ENCODE measurements around the gene CFAP20DC.

Gene CFAP20DC

DNA sequence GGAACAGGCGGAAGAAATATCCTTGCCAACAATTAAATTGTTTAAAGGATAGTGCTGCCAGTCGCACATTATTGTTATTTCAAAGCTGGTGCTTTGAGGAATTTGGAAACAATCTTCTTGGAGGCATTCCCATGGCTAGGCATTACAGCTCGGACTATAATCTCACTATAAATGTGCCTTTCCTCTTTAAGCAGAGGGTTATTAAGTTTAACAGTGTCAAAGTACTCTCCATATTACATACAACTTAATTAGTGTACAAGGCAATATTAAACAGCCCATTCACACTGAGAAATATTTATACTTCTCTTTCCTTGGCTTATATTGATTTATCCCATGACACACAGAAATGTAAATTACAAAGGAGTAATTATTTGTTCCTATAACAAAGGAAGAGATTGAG lies 329.3 kb downstream of the CFAP20DC start:
- no peak overlapping the region for H2AFZ ChIP-seq (ENCODE audit: low read length)
- H3K4me3 ChIP-seq (ENCODE audit: low read length) = no peak overlapping the region
- no peak for DNase-seq
- H3K36me3 ChIP-seq (replicated peaks; ENCODE audit: insufficient read depth, low read length) = no peaks in the 10 kb centered on the region
- H4K20me1 ChIP-seq (ENCODE audit: insufficient read depth, low read length) = no peaks in the 10 kb centered on the region
- H3K27ac ChIP-seq (ENCODE audit: low read length) = no peak overlapping the region
- H3K4me2 ChIP-seq (ENCODE audit: low read depth, low read length) = no peak overlapping the region
- no peaks in the 10 kb centered on the region for H3K9me3 ChIP-seq (replicated peaks; ENCODE audit: insufficient read depth, low read length)
- H3F3A ChIP-seq (ENCODE audit: insufficient read depth, low read length) = no peaks in the 10 kb centered on the region
- H3K9ac ChIP-seq (ENCODE audit: low read length) = no peak overlapping the region
- no peaks in the 10 kb centered on the region for H3K4me1 ChIP-seq (ENCODE audit: low read length)
- H3K9me2 ChIP-seq (replicated peaks; ENCODE audit: insufficient read depth, low read length) = no peaks in the 10 kb centered on the region
- no peaks in the 10 kb centered on the region for H3K79me2 ChIP-seq (ENCODE audit: low read length)
- no peaks in the 10 kb centered on the region for H3K27me3 ChIP-seq (replicated peaks; ENCODE audit: insufficient read depth, low read length)
- TF ChIP-seq EZH2phosphoT487 (IDR thresholded peaks at IDR 0.05; ENCODE audit: low read length) (no peak), EZH2 (optimal IDR thresholded peaks at IDR 0.05; ENCODE audit: low read depth, low read length) (no peak)
- TF ChIP-seq, protein P1, sequence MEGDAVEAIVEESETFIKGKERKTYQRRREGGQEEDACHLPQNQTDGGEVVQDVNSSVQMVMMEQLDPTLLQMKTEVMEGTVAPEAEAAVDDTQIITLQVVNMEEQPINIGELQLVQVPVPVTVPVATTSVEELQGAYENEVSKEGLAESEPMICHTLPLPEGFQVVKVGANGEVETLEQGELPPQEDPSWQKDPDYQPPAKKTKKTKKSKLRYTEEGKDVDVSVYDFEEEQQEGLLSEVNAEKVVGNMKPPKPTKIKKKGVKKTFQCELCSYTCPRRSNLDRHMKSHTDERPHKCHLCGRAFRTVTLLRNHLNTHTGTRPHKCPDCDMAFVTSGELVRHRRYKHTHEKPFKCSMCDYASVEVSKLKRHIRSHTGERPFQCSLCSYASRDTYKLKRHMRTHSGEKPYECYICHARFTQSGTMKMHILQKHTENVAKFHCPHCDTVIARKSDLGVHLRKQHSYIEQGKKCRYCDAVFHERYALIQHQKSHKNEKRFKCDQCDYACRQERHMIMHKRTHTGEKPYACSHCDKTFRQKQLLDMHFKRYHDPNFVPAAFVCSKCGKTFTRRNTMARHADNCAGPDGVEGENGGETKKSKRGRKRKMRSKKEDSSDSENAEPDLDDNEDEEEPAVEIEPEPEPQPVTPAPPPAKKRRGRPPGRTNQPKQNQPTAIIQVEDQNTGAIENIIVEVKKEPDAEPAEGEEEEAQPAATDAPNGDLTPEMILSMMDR (IDR thresholded peaks at IDR 0.05; ENCODE audit: low read length) = no peak

DNA sequence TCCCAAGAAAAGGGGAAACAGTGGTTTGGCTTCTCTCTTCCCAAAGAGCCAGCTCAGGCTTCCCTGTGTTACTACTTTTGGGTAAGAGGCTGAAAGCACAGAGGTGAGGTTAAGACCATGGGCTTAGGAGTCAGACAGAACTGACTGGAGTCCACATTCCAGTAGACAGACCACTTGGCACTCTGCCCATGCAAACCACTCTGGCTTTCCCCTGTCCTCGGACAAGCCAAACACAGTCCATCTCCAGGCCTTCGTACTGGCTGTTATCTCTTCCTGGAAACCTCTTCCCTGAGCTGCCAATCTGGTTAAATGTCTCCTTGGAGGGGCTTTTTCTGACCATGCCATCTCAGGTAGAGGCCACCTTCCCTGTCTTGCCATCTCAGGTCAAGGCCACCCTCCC lies 330.1 kb downstream of the CFAP20DC start:
- H3K27me3 ChIP-seq (replicated peaks; ENCODE audit: insufficient read depth, low read length) = no peaks in the 10 kb centered on the region
- no peaks in the 10 kb centered on the region for H3K9me3 ChIP-seq (replicated peaks; ENCODE audit: insufficient read depth, low read length)
- H3K27ac ChIP-seq (ENCODE audit: low read length) = no peak overlapping the region
- DNase-seq = no peak
- no peaks in the 10 kb centered on the region for H3F3A ChIP-seq (ENCODE audit: insufficient read depth, low read length)
- no peak overlapping the region for H3K4me2 ChIP-seq (ENCODE audit: low read depth, low read length)
- no peaks in the 10 kb centered on the region for H3K79me2 ChIP-seq (ENCODE audit: low read length)
- TF ChIP-seq EZH2 (optimal IDR thresholded peaks at IDR 0.05; ENCODE audit: low read depth, low read length) (no peak), EZH2phosphoT487 (IDR thresholded peaks at IDR 0.05; ENCODE audit: low read length) (no peak)
- TF ChIP-seq, protein P1 (IDR thresholded peaks at IDR 0.05; ENCODE audit: low read length) = no peak
- no peaks in the 10 kb centered on the region for H4K20me1 ChIP-seq (ENCODE audit: insufficient read depth, low read length)
- no peaks in the 10 kb centered on the region for H3K4me1 ChIP-seq (ENCODE audit: low read length)
- no peak overlapping the region for H3K9ac ChIP-seq (ENCODE audit: low read length)
- H3K9me2 ChIP-seq (replicated peaks; ENCODE audit: insufficient read depth, low read length) = no peaks in the 10 kb centered on the region
- H3K4me3 ChIP-seq (ENCODE audit: low read length) = no peak overlapping the region
- H3K36me3 ChIP-seq (replicated peaks; ENCODE audit: insufficient read depth, low read length) = no peaks in the 10 kb centered on the region
- no peak overlapping the region for H2AFZ ChIP-seq (ENCODE audit: low read length)

DNA sequence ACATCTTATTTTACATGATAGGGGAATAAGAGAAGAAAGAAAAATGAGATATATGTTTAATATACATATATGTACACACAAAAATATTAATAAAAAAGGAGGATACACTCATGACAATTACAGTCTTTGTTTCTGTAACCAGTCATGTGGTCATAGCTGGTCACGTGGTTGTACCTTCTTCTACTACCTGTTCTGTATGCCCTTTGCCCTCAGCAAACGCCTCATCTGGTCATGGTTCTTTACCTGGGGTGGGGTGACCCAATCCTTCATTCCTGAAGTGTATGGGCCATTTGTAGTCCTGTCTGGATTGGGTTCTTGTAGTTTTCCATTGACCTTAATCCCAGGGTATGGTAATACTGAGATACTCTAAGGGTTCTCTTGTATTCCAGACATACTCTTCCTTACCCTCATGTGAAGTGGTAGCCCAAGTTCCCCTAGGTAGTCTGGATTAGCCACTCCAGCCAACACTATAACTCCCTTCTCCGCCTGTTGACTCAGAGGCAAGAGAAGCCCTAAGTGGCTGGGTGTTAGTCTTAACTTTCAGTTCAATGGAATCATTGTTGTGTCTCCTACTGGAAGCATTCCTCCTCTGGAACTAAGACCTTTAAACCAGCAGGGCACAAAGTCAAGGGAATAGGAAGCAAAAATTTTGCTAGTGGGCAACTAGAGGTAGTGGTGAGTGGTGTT lies 336.0 kb downstream of the CFAP20DC start:
- Histone ChIP-seq H3K9ac (ENCODE audit: low read length) (no peak overlapping the region), H3K4me3 (ENCODE audit: low read length) (no peak overlapping the region), H2AFZ (ENCODE audit: low read length) (no peak overlapping the region), H3K79me2 (ENCODE audit: low read length) (no peaks in the 10 kb centered on the region), H3K4me2 (ENCODE audit: low read depth, low read length) (no peak overlapping the region), H4K20me1 (ENCODE audit: insufficient read depth, low read length) (no peaks in the 10 kb centered on the region), H3F3A (ENCODE audit: insufficient read depth, low read length) (no peaks in the 10 kb centered on the region), H3K36me3 (replicated peaks; ENCODE audit: insufficient read depth, low read length) (no peaks in the 10 kb centered on the region), H3K27ac (ENCODE audit: low read length) (no peak overlapping the region), H3K27me3 (replicated peaks; ENCODE audit: insufficient read depth, low read length) (no peaks in the 10 kb centered on the region), H3K9me3 (replicated peaks; ENCODE audit: insufficient read depth, low read length) (no peaks in the 10 kb centered on the region), H3K4me1 (ENCODE audit: low read length) (no peaks in the 10 kb centered on the region), H3K9me2 (replicated peaks; ENCODE audit: insufficient read depth, low read length) (no peaks in the 10 kb centered on the region)
- TF ChIP-seq EZH2 (optimal IDR thresholded peaks at IDR 0.05; ENCODE audit: low read depth, low read length) = no peak
- TF ChIP-seq EZH2phosphoT487 (IDR thresholded peaks at IDR 0.05; ENCODE audit: low read length) = no peak
- TF ChIP-seq, protein P1 (IDR thresholded peaks at IDR 0.05; ENCODE audit: low read length) = no peak
- no peak for DNase-seq
